DMS53 treated with DMSO at 0.1 percent for 48 hours (cell line): ENCODE results near the gene RGL4.
"Not testable (repeated sequence)": the region's sequence is repeated elsewhere in the genome, so short reads cannot be mapped to it uniquely, and the experiment has no call there.

Experiments used
- DNase-seq: peaks from one replicate; lab custom pipeline; 2025; ENCODE audit not compliant: unreplicated experiment; lab: John Stamatoyannopoulos, UW

Gene RGL4

GRCh38 chr22:23728108-23728507, 37.3 kb downstream of the RGL4 start:
- DNase-seq, result not testable (repeated sequence)

- DNase-seq, result no peak
These were observed 46.9 kb downstream of the RGL4 start for GRCh38 chr22:23737696-23738095.

GRCh38 chr22:23742505-23743264, 51.9 kb downstream of the RGL4 start:
- no peak for DNase-seq

- DNase-seq, result no peak
These were observed 52.5 kb downstream of the RGL4 start for GRCh38 chr22:23743303-23743705.

GRCh38 chr22:23744001-23744400, 53.2 kb downstream of the RGL4 start:
- DNase-seq, result no peak

GRCh38 chr22:23744485-23744884, 53.7 kb downstream of the RGL4 start:
- DNase-seq, result no peak

- DNase-seq, result no peak
These were observed 55.0 kb downstream of the RGL4 start for GRCh38 chr22:23745791-23746190.
